ENCODE data around the gene FOXO3. TPM values are rescaled to one million over a fixed set of nuclear protein-coding genes. Genes with fewer than 3 reads are reported as not detected.

FOXO3 gene
- total RNA-seq, 3 donors from 2014 or later (not counting 1 experiment from before 2014, with no cell fraction given): 43.1 to 70.4 (median 51.3) TPM

GRCh38 chr6:108711826-108712225, 151.1 kb downstream of the FOXO3 start:
- Histone ChIP-seq H3K4me3 (ENCODE audit: low read length) (no peak overlapping the region), H3K27me3 (ENCODE audit: control insufficient read depth, insufficient read depth, low read length) (no peaks in the 10 kb centered on the region), H3K4me1 (ENCODE audit: control insufficient read depth, insufficient read depth, low read length) (peaks cover 18% of the 10 kb centered on the region), H3K27ac (ENCODE audit: low read length) (no peak overlapping the region), H3K36me3 (ENCODE audit: control insufficient read depth, insufficient read depth, low read length) (no peaks in the 10 kb centered on the region), H3K9me3 (ENCODE audit: control insufficient read depth, insufficient read depth, low read length) (no peaks in the 10 kb centered on the region)
- Mint-ChIP-seq H3K36me3 (no peaks in the 10 kb centered on the region), H3K9me3 (no peaks in the 10 kb centered on the region), H3K27me3 (ENCODE audit: low read depth in 2 of 2) (no peaks in the 10 kb centered on the region), H3K4me1 (peaks cover 12 to 25% of the 10 kb centered on the region in 2 donors), H3K27ac (no peak overlapping the region), H3K4me3 (no peak overlapping the region)
- DNase-seq (no peak), ATAC-seq (no peak)
- no peak for TF ChIP-seq CTCF (IDR thresholded peaks at IDR 0.05)
- intact Hi-C loops (cut with micrococcal nuclease): no loop called here
- WGBS (ENCODE audit: insufficient coverage): 93% methylated on average over 5 of the region's 5 CpGs

- Mint-ChIP-seq H3K4me3 (no peak overlapping the region), H3K27ac (no peak overlapping the region), H3K4me1 (peaks cover 12 to 25% of the 10 kb centered on the region in 2 donors), H3K9me3 (no peaks in the 10 kb centered on the region), H3K36me3 (no peaks in the 10 kb centered on the region), H3K27me3 (ENCODE audit: low read depth in 2 of 2) (no peaks in the 10 kb centered on the region)
- DNase-seq (no peak), ATAC-seq (no peak)
- Histone ChIP-seq H3K36me3 (ENCODE audit: control insufficient read depth, insufficient read depth, low read length) (no peaks in the 10 kb centered on the region), H3K27ac (ENCODE audit: low read length) (no peak overlapping the region), H3K27me3 (ENCODE audit: control insufficient read depth, insufficient read depth, low read length) (no peaks in the 10 kb centered on the region), H3K4me1 (ENCODE audit: control insufficient read depth, insufficient read depth, low read length) (peaks cover 18% of the 10 kb centered on the region), H3K9me3 (ENCODE audit: control insufficient read depth, insufficient read depth, low read length) (no peaks in the 10 kb centered on the region), H3K4me3 (ENCODE audit: low read length) (no peak overlapping the region)
- no peak for TF ChIP-seq CTCF (IDR thresholded peaks at IDR 0.05)
- WGBS (ENCODE audit: insufficient coverage): 83% methylated on average over 2 of the region's 2 CpGs
- intact Hi-C loops (cut with micrococcal nuclease): no loop called here
Observed at GRCh38 chr6:108712946-108713345, 152.2 kb downstream of the FOXO3 start.

- H3K27me3 ChIP-seq (ENCODE audit: control insufficient read depth, insufficient read depth, low read length): no peaks in the 10 kb centered on the region
- peak overlapping the region in 1 of 2 donors; percentile 51 for H3K27ac Mint-ChIP-seq
- peaks cover 18% of the 10 kb centered on the region for H3K4me1 ChIP-seq (ENCODE audit: control insufficient read depth, insufficient read depth, low read length)
- DNase-seq (peak in 1 of 2 donors; percentile 29), ATAC-seq (peak in 1 of 3 donors; percentile 90)
- H3K27me3 Mint-ChIP-seq (ENCODE audit: low read depth in 2 of 2): no peaks in the 10 kb centered on the region
- WGBS (ENCODE audit: insufficient coverage): 29% methylated on average over 7 of the region's 7 CpGs
- peaks cover 12 to 25% of the 10 kb centered on the region in 2 donors for H3K4me1 Mint-ChIP-seq
- intact Hi-C loops (cut with micrococcal nuclease): no loop called here
- H3K9me3 ChIP-seq (ENCODE audit: control insufficient read depth, insufficient read depth, low read length): no peaks in the 10 kb centered on the region
- TF ChIP-seq CTCF (IDR thresholded peaks at IDR 0.05): no peak
- no peaks in the 10 kb centered on the region for H3K36me3 Mint-ChIP-seq
- no peak overlapping the region for H3K27ac ChIP-seq (ENCODE audit: low read length)
- H3K4me3 ChIP-seq (ENCODE audit: low read length): no peak overlapping the region
- no peaks in the 10 kb centered on the region for H3K36me3 ChIP-seq (ENCODE audit: control insufficient read depth, insufficient read depth, low read length)
- no peaks in the 10 kb centered on the region for H3K9me3 Mint-ChIP-seq
- H3K4me3 Mint-ChIP-seq: peak overlapping the region; percentile 68
Observed at GRCh38 chr6:108714101-108714765, 153.5 kb downstream of the FOXO3 start.
